Measurements from ENCODE around the gene ZFAND3. TPM values are rescaled to one million over a fixed set of nuclear protein-coding genes. Genes with fewer than 3 reads are reported as not detected.

The ZFAND3 gene
- polyA plus RNA-seq, 2 of the 4 experiments (the other 2 are of a cell fraction): 12.0 to 50.0 TPM

- TF ChIP-seq, protein P1, sequence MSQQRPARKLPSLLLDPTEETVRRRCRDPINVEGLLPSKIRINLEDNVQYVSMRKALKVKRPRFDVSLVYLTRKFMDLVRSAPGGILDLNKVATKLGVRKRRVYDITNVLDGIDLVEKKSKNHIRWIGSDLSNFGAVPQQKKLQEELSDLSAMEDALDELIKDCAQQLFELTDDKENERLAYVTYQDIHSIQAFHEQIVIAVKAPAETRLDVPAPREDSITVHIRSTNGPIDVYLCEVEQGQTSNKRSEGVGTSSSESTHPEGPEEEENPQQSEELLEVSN (IDR thresholded peaks at IDR 0.05; ENCODE audit: borderline replicate concordance, low read depth): no peak
- TF ChIP-seq POLR2AphosphoS2 (conservative IDR thresholded peaks at IDR 0.05; ENCODE audit: low read length) (no peak), ZC3H11A (IDR thresholded peaks at IDR 0.05) (no peak), TP53 (CRISPR knock-in tag; IDR thresholded peaks at IDR 0.05) (no peak)
Measured at GRCh38 chr6:37972994-37973757, 153.6 kb downstream of the ZFAND3 start (continued).

DNA sequence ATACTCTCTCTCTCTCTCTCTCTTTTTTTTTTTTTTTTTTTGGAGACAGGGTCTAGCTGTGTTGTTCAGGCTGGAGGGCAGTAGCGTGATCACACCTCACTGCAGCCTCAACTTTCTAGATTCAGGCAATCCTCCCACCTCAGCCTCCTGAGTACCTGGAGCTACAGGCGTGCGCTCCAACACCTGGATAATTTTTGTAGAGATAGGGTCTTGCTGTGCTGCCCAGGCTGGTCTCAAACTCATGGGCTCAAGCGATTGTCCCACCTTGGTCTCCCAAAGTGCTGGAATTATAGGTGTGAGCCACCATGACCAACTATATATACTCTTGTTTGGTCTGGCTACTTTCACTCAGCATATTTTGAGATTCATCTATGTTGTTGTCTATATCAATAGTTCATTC is 154.9 kb downstream of the ZFAND3 start:
- 0 out of 3 replicates have a peak, but pooled peaks cover 10% of the 10 kb centered on the region for H3K9me3 ChIP-seq
- FAIRE-seq (no peak), ATAC-seq (no peak), DNase-seq (ENCODE audit: low read depth in 1 of 2, low spot score in 1 of 2) (no peak)
- no peak overlapping the region for H3K4me2 ChIP-seq
- WGBS (ENCODE audit: missing lambda C conversion rate): 85% methylated on average over 2 of the region's 4 CpGs
- TF ChIP-seq PHF8 (IDR thresholded peaks at IDR 0.05; ENCODE audit: borderline replicate concordance, low read depth) (no peak), HOXA7 (CRISPR knock-in tag; IDR thresholded peaks at IDR 0.05) (no peak), FOSB (CRISPR knock-in tag; IDR thresholded peaks at IDR 0.05) (no peak)
- TF ChIP-seq, protein P2, sequence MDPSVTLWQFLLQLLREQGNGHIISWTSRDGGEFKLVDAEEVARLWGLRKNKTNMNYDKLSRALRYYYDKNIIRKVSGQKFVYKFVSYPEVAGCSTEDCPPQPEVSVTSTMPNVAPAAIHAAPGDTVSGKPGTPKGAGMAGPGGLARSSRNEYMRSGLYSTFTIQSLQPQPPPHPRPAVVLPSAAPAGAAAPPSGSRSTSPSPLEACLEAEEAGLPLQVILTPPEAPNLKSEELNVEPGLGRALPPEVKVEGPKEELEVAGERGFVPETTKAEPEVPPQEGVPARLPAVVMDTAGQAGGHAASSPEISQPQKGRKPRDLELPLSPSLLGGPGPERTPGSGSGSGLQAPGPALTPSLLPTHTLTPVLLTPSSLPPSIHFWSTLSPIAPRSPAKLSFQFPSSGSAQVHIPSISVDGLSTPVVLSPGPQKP (IDR thresholded peaks at IDR 0.05; ENCODE audit: low read depth, low read length): no peak
- no peak overlapping the region for H3K27ac ChIP-seq
- ChIA-PET CTCF (interaction anchor here (0.6 kb wide), 1 partner anchor 59 kb away, joined by 4 read pairs; no protein-coding TSS in a partner anchor), POLR2A (no interaction called here)
- no peak overlapping the region for H3K4me3 ChIP-seq
- no peaks in the 10 kb centered on the region for H3K4me1 ChIP-seq

- DNase-seq (ENCODE audit: low read depth in 1 of 2, low spot score in 1 of 2) (no peak), ATAC-seq (no peak), FAIRE-seq (no peak)
- TF ChIP-seq, protein P2 (IDR thresholded peaks at IDR 0.05; ENCODE audit: low read depth, low read length): no peak
- TF ChIP-seq MAFK (IDR thresholded peaks at IDR 0.05; ENCODE audit: partially characterized antibody) (no peak), ZC3H11A (IDR thresholded peaks at IDR 0.05) (no peak), HMGXB4 (CRISPR knock-in tag; IDR thresholded peaks at IDR 0.05; ENCODE audit: borderline replicate concordance) (no peak), FOSB (CRISPR knock-in tag; IDR thresholded peaks at IDR 0.05) (no peak), RCOR1 (IDR thresholded peaks at IDR 0.05; ENCODE audit: low read depth, low read length) (no peak), ZSCAN20 (CRISPR knock-in tag; IDR thresholded peaks at IDR 0.05) (no peak), USF2 (IDR thresholded peaks at IDR 0.05) (no peak), MAZ (IDR thresholded peaks at IDR 0.05; ENCODE audit: borderline replicate concordance, low read depth, low read length) (no peak), CHD4 (IDR thresholded peaks at IDR 0.05; ENCODE audit: borderline replicate concordance) (no peak), HOXA7 (CRISPR knock-in tag; IDR thresholded peaks at IDR 0.05) (no peak), RAD21 (conservative IDR thresholded peaks at IDR 0.05 in 1 of 2, IDR thresholded peaks at IDR 0.05 in 1 of 2) (no peak), PHF8 (IDR thresholded peaks at IDR 0.05; ENCODE audit: borderline replicate concordance, low read depth) (no peak), EHMT2 (IDR thresholded peaks at IDR 0.05; ENCODE audit: low read depth) (no peak), CBX2 (IDR thresholded peaks at IDR 0.05; ENCODE audit: borderline replicate concordance, low read depth) (no peak), TFCP2L1 (CRISPR knock-in tag; IDR thresholded peaks at IDR 0.05) (no peak), KDM1A (IDR thresholded peaks at IDR 0.05; ENCODE audit: low read depth) (no peak), CHD2 (IDR thresholded peaks at IDR 0.05; ENCODE audit: low read length, partially characterized antibody) (no peak), NFE2L2 (conservative IDR thresholded peaks at IDR 0.05; ENCODE audit: low read length) (no peak)
- TF ChIP-seq, protein P3, sequence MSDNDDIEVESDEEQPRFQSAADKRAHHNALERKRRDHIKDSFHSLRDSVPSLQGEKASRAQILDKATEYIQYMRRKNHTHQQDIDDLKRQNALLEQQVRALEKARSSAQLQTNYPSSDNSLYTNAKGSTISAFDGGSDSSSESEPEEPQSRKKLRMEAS (IDR thresholded peaks at IDR 0.05): no peak
- ChIA-PET POLR2A (no interaction called here), CTCF (no interaction called here)
- Histone ChIP-seq H3K27ac (no peak overlapping the region), H3K4me1 (peaks cover 3% of the 10 kb centered on the region; the same call in 1 of the 3 replicates), H3K4me3 (no peak overlapping the region), H3K4me2 (no peak overlapping the region), H3K9me3 (0 out of 3 replicates have a peak, but pooled peaks cover 10% of the 10 kb centered on the region)
- WGBS (ENCODE audit: missing lambda C conversion rate): 97% methylated on average over 1 of the region's 1 CpG
Measured at GRCh38 chr6:37974943-37975342, 155.4 kb downstream of the ZFAND3 start.

Measured in A549 (cell line).